Activated CD4-positive, CD25-positive, alpha-beta regulatory T cell (primary cell): Measurements from ENCODE around the gene CHST13.
"Not testable (repeated sequence)": the region's sequence is repeated elsewhere in the genome, so short reads cannot be mapped to it uniquely, and the experiment has no call there.

Experiments used
- DNase-seq, 4 experiments: peaks; one replicate each; lab custom pipeline; 2025; lab: John Stamatoyannopoulos, UW

Gene CHST13

DNA sequence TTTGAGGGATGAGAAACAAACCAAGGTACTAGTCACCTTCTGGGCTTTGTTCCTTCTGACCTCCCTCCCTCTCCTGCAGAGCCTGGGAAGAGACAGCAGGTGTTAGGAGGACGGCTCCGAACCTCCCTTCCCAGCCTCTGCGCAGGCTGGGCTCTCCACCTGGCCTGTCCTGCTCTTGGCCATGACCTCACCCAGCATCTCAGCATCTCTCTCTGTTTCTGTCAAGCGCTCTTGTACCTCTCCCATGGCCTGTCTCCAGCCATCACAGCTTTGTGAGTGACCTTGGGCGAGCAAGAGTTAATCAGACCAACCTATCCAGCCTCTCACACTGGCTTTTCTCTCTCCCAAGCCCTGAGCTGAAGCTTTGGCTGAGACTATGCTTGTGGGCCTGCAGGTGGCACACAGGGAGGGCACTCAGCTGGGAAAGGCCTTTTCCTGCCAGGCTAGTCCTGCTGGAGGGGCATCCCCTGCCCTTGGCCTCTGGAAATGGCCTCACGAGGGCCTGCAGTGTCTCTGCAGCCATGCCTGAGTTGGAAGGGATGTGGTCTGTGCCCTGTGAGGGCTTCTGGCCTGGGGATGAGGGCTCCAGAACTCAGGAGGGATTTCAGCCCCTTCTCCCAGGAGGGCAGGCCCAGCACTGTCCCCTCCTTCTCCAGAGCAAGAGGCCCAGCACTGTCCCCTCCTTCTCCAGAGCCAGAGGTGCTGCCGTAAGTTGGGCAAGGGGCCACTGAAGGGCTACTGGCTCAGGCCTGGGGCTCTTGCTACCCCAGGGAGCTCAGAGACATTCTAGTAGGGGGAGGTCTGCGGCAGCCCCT lies 2.1 kb downstream of the CHST13 start:
- no peak for DNase-seq

DNA sequence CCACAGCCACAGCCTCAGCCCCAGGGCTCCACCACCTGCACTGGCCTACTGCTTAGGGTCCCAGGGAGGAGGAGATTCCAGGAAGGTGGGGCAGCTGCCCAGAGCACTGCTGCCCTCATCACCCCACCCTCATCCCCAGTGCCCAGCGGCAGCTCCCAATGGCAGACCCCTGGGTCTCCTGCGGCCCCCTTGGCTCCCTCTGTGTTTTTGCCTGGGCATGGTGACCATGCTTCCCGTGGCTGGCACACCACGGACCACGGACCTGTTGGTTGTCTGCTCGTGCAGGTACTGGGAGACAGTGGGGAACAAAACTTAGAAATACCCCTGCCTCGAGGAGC lies 2.7 kb downstream of the CHST13 start:
- DNase-seq: no peak

DNA sequence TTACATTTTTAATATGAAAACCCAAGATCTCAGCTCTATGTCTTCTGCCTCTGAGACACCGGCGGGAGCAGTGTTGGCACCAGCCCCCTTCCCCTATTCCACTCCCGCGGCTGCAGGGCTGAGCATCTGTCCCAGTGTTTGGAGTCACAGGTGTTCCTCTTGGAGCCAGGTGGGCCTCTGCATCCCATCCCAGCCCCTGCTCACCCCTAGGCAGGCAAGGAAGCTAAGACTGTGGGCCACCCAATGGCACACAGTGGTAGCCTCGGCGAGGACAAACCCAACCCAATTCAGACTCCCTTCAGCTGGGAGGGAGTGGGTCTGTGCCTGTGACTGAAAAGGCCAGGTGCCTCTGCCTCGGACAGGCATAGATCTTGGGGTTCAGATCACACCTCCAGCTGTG lies 3.1 kb downstream of the CHST13 start:
- no peak for DNase-seq

DNA sequence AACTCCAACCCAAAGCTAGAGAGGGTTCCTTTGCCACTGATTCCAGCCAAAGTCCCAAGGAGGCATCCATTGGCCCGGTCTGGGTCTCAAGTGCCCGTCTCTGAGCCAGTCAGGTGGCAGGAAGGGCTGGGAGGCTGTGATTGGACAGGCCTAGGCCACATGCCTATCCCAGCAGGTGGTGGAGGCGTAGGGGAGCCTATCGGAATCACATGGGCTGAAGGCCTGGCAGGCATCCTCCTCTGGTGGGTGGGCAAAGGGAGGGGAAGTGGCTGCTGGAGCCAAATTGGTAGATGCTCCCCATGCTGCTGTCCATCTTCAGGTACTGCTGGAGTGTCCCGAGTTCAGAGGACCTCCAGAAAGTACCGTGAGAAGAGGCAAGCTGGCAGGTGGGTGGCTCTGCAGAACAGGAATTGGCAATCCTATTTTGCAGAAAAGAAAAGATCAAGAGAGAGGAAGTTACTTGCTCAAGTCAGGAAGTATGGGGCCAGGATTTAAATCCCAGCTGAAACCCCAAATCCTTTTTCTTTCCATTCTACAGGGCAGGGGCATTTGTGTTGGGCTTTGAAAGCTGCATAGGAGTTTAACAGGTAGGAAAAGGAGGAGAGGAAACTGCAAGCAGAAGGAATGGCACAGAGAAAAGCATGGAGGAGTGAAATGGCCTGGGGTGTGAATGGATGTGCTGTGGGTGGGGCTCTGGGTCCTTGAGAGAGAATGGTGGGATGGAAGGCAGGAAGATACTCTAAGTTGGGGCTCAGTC lies 3.7 kb downstream of the CHST13 start:
- no peak for DNase-seq

DNA sequence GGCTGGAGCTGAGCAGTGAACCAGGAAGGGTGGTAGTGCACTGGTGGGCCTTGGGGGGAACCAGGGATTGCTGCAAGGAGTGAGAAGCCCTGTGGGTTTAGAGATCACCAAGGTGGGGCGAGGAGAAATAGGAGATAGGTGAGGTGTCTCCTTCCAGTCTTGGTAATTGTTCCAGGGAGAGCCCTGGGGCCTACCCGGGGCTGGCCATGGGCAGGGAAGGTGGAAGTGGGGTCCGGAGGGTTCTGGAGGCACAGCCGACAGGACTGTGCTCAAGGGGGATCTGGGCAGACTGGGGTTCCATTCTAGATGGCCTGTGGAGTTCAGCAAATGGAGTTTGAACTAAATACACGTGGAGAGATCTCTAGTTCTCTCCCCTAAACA lies 4.5 kb downstream of the CHST13 start:
- no peak for DNase-seq

DNA sequence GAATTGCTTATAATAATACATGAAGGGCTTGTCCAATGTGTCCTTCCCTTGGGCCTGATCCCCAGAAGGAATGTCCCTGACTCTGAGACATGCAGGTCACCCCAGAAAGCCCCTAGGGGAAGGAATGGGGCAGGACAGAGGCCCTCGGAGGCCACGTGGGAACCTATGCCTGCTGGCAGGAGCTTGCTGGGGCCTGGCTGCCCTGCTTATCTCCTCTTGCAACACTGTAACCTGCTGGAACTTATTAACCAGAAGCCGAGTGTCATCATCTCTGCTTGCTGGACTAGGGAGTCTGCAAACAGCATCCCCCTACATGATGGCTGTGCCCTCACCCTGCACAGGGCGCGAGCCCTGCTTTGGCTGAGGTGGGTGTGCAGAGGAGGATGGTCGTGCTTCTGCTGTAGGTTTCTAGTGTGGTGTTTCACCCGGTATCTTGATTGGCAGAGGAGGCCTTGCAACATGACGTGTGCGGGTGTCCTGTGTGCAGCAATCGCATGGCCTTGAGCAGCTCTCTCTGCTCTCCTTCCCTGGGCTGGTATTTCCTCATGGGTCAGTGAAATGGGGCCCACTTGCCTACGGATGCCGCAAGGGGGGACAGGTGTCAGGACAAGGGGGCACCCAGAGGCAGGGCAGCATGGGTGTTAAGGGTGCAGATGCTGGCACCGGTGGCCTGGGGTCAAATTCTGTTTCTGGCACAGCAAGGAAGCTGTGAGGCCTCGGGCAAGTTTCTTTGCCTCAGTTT lies 5.0 kb downstream of the CHST13 start:
- DNase-seq: no peak

DNA sequence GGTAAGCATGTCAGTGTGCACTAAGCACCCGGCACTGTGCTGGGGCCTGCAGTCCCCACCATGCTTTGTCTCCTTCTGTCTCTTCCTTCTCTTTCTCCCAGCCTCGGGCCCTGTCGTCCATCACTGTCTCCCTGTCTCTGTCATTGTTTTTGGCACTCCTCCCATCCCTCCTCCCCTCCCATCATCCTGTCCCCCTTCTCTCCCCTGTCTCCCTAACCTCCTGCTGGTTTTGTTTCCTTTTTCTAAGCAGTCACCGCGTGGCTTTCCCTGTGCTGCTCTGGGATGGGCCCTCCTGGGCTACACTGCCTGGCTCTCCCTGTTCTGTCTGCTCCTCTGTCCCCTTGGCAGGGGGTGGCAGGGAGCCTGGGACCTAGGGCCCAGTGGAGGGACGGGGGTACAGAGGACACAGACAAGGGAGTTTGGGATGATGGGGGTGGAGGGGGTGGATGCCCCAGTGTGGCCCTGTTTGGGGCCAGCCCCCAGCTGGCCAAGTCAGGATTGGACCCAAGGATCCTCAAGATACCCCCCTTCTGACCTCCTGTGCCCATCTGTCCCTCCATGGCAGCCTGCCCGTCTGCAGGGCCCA lies 5.7 kb downstream of the CHST13 start:
- no peak for DNase-seq

DNA sequence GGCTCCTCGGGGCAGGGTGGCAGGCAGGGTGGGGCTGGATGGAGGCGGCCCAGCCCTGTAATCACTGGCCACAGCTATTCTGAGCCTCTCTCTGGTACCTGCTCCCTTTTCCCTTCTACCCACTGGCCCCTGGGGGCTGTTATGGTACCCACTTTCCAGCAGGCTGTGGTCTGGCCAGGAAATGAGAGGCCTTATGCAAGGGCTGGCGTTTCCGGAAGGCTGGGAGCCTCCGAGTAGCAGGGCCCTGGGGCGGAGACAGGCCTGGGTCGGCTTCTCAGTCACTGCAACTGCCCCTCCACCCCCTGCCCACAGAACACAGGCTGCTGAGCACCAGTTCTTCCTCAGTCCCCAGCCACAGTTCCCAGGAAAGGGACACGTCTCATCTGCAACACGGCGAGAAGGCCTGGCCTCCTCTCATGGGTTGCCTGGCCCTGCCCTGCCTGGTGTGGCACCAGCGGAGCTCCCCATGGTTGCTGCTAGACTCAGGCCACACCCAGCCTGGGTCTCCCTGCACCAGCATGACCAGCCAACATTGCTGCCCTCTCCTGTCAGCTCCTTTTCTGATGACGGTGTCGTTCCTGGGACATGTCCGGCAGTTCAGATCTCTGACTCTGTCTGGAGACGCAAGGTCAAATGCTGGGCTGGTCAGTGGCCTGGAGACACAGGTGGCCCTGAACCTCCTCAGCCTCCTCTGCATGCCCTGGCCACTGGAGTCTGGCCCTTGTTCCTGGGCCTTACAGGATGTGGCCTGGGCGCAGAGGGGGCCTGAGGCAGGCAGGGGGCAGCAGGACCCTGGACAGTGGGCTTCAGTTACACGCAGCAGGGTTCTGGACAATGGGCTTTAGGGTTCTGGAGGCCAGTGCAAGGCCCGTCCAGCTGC lies 6.5 kb downstream of the CHST13 start:
- DNase-seq: no peak

DNA sequence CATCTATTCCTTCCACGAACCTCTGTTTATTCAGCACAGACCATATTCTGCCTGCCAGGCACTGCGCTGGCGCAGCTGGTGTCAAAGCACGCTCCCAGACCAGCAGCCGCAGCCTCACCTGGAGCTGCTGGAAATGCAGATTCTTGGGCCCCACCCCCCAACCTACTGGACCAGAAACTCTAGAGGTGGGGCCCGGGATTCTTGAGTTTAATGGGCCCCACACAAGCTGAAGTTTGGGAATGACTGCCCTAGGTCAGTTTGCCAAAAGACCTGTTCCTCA lies 7.0 kb downstream of the CHST13 start:
- no peak for DNase-seq

DNA sequence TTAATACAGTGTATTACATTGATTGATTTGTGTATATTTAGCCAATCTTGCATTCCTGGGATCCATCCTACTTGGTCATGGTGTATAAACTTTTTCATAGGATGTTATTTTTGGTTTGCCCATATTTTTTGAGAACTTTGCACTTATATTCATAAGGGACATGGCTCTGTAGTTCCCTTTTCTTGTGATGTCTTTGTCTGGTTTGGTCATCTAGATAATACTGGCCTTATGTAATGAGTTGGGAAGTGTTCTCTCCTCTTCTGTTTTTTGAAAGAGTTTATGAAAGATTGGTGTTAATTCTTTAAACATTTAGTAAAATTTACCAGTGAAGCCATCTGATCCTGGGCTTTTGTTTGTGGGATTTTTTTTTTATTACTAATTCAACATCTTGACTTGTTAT lies 9.6 kb downstream of the CHST13 start:
- DNase-seq: no peak

DNA sequence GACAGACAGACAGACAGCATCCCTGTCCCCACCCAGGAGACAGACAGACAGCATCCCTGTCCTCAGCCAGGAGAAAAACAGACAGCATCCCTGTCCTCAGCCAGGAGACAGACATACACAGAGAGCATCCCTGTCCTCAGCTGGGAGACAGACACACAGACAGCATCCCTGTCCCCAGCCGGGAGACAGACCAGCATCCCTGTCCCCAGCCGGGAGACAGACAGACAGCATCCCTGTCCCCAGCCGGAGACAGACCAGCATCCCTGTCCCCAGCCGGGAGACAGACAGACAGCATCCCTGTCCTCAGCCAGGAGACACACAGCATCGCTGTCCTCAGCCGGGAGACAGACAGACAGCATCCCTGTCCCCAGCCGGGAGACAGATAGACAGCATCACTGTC lies 10.8 kb downstream of the CHST13 start:
- not testable (repeated sequence) for DNase-seq

DNA sequence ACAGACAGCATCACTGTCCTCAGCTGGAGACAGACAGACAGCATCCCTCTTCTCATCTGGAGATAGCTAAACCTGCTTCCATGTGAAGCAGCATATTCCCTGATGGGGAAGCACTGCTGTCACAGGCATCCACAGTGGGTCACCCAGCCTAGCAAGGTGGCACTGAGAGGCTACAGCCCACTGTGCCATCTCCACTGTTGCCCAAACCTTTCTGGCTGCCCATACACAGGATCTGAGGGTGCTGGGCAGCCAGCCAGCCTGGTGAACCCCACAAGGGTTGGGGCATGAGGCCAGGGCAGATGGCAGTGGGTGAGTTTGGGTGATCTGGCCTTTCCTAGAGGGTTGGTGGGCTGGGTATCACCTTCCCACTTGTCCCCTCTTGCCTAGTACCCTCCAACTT lies 11.7 kb downstream of the CHST13 start:
- no peak for DNase-seq

DNA sequence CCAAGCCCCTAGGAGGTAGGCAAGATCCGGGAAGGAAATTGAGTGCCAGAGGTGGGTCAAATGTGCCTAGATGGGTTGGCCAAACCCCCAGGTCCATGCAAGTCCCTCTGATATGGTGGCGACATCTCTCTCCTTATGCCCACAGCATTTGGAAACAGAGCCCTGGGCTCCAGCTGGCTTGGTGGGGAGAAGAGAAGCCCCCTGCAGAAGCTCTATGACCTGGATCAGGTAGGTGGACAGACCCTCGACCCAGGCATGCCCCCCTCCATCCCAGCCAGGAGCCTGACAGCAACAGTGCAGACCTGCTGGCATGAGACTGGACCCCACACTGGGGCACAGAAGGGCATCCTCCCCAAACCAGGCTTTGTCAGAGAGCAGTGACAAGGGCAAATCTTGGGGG lies 12.2 kb downstream of the CHST13 start:
- DNase-seq: no peak

DNA sequence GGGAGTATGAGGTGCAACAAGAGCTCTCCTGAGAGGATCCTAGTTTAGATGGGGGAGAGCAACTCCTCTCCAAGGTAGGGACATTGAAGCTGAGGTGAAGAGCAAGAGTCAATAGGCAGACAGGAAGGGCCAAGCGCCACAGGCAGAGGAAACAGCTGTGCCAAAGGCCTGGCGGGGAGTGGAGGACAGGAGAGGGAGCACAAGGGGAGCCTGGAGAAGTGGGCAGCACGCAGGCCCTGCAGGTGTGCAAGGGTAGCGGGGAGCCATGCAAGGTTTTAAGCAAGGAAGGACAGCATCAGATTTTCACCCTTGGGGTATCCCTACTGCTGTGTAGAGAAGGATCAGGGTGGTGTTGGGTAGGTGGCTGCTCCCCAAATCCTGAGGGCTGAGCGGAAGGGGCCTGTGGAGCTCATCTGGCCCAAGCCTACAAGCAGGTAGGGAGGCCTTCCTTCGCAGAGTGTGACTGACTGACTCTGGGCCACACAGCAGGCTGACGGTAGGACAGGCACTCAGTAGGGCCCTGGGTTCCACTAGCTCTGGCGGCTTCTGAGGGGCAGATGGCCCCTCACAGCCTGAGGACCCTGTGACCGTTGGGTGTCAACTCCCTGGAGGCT lies 13.3 kb downstream of the CHST13 start:
- no peak for DNase-seq

DNA sequence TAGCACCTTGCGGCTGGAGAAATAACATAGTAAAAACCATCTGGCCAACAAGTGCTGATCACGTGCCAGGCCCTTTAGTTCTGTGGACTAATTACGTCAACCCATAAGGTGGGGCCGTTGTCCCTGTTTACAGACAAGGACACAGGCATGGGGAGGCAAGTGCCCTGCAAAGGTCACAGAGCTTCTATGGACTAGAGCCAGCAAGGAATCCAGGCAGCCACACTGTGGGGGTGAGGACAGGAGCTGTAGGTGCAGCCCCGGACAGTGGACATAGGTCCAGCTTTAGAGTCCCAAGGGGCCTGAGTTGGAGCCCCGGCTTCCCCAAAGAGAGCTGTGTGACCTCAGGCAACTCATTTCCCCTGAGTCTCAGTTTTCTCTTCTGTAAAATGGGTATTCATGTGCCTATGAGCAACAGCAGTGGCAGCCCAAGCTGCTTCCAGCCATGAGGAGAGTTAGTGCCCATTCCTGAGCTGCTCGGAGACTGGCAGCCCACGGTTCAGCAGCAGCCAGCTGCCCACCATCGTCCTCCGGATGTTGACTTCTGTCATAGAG lies 13.9 kb downstream of the CHST13 start:
- DNase-seq: no peak

DNA sequence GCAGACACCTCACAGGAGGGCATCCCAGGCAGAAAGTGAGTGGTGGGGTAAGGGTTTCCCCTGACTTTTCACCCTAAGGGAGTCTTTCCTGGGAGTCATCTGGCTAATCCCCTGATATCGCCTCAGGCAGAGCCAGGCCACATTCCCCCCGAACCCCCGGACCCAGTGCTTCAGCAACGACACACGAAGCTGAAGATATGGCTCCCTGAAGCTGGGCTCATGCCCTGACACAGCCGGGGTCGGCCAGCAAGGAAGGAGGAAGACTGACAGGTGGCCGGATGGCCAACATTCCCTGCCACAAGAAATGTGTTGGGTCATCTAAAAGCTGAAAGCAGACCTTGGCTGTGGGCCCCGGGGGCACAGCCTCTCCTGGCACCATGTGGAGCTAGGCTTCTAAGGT lies 14.4 kb downstream of the CHST13 start:
- no peak for DNase-seq

DNA sequence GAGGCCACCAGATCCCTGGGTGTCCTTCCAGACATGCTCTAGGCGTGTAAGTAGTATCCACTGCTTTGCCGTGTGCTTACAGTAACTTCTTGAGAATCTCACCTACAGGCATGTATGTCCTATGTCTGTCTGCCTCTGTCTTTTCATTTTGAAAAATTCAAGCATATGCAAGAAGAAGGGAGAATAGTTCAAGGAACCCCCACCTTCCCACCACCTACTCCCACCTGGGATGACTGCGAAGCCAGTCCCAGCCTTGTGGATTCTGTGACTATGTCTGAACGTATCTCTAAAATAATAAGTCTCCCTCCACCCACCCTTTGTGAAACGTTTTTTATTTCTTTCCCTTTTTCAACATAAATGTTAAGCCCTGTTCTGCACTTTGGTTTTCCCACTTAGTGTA lies 15.0 kb downstream of the CHST13 start:
- DNase-seq: no peak

DNA sequence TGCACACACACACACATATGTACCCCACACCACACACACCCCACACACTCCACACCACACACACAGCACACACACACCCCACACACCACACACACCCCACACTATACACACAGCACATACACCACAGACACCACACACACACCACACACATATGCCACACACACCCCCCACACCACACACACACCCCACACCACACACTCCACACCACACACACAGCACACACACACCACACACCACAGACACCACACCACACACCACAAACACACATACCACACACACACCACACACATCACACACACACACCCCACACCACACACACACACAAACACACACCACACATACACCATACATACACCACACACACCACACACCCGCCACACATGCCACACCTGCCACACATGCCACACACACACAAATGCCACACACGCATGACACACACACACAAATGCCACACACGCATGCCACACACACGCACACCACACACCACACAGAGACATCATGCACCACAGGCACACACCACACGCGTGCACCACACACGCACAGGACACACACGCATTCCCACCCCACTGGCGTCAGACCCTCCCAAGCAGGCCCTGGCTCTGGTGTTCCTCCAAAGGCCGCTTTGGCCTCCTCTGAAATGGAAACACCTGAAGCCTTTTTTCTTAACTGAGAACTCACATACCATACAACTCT lies 15.7 kb downstream of the CHST13 start:
- no peak for DNase-seq

DNA sequence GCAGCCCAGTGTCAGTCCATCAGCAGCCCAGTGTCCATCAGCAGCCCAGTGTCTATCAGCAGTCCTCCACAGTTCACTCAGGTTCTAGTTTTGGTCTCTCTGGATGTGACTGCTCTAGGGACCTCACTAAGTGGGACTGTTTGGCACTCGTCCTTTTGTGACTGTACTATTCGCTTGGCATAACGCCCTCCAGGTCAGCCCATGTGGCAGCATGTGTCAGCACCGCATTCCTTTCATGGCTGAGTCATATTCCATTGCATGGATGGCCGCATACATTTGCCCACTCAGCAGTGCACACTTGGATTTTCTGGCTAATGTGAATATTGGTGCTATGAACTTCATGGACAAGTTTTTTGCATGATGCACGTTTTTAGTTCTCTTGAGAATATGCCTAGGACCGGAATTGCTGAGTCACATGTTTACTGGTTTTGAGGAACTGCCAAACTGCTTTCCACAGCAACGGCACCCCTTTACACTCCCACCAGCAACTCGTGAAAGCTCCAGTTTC lies 16.4 kb downstream of the CHST13 start:
- DNase-seq: no peak

DNA sequence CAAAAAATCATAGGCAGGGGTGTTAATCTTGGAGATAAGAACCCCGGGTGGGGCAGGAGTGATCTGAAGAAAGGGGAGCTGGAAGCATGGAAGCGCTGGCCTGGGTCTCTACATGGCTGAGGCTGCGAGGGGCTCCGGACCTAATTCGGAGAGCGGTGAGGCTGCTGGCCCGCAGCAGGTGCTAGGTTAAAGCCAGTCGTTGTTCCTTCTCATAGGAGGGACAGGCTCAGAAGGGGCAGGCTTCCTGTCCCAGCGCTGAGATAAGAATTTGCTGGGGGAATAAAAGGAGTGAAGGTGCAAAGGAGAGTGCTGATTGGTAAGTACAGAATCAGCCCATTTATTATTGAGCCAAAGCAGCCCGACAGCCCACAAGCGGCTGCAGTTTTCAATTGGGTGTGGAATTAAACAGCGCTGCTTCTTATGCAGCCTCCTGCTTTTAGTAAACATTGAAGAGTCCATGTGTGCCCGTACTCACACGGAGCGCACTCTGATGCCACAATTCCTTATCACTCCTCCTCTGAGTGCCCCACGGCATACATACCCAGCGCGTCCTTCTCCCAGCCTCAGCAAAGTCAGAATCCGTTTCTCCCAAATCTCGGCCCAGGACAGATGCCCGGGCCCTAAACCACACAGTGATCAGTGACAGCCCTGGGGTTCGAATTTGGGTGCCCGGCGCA lies 17.1 kb downstream of the CHST13 start:
- DNase-seq: no peak
